MCF 10A (cell line): Measurements from ENCODE around the gene EEF1AKMT2. TPM values are rescaled to one million over a fixed set of nuclear protein-coding genes. Genes with fewer than 3 reads are reported as not detected.

Experiments
- BruUV-seq: library from RNA; stranded (reverse); fragments of 400-500 nt; replicated peaks from 2 replicates; lab custom pipeline; 2021; lab: Mats Ljungman, UMichigan
- CTCF ChIA-PET: fragments of 300-600 bp; sonication (Branson Sonifier 250); formaldehyde crosslinking; extraction: SDS; loops from one replicate; lab custom pipeline; 2021; ENCODE audit warnings: antibody characterized with exemption, inconsistent platforms; lab: Yijun Ruan, JAX
- POLR2A ChIA-PET: fragments of 300-600, 350-650 bp; sonication (Branson Sonifier 250); formaldehyde crosslinking; extraction: SDS; loops from one replicate; lab custom pipeline; 2020; ENCODE audit warnings: antibody characterized with exemption, inconsistent platforms; lab: Yijun Ruan, JAX
- DNase-seq: peaks from one replicate; pipeline ENCODE4 v3.0.0-alpha.2; 2018; ENCODE audit not compliant: unreplicated experiment
- H3K27ac Mint-ChIP-seq: one replicate; pipeline ENCODE4 v1.8.0; 2022; ENCODE audit warnings: mild to moderate bottlenecking, low read depth, mixed read lengths; ENCODE audit not compliant: unreplicated experiment
- H3K27me3 Mint-ChIP-seq: one replicate; pipeline ENCODE4 v1.8.0; 2022; ENCODE audit warnings: mixed read lengths; ENCODE audit not compliant: insufficient read depth, unreplicated experiment
- H3K36me3 Mint-ChIP-seq: one replicate; pipeline ENCODE4 v1.8.0; 2022; ENCODE audit warnings: mild to moderate bottlenecking, moderate library complexity, mixed read lengths; ENCODE audit not compliant: insufficient read depth, unreplicated experiment
- H3K4me1 Mint-ChIP-seq: one replicate; pipeline ENCODE4 v1.8.0; 2022; ENCODE audit warnings: mixed read lengths; ENCODE audit not compliant: insufficient read depth, unreplicated experiment
- H3K4me3 Mint-ChIP-seq: one replicate; pipeline ENCODE4 v1.8.0; 2022; ENCODE audit warnings: mild to moderate bottlenecking, moderate library complexity, mixed read lengths; ENCODE audit not compliant: unreplicated experiment
- H3K9me3 Mint-ChIP-seq: one replicate; pipeline ENCODE4 v1.8.0; 2022; ENCODE audit warnings: mixed read lengths; ENCODE audit not compliant: unreplicated experiment
- intact Hi-C: fragments of 100-400 bp; cut with micrococcal nuclease; formaldehyde crosslinking; loops from 2 replicates; pipeline ENCODE4 v1.14.1; 2022
- total RNA-seq: library from RNA; stranded (reverse); gene quantifications from 2 replicates; pipeline ENCODE4 v1.2.3, GENCODE V29; 2022
- TF ChIP-seq, protein P1 (sequence below): fragments of 200-600 bp; IDR thresholded peaks from one replicate; pipeline ENCODE4 v1.8.0; 2022; ENCODE audit warnings: antibody characterized with exemption, mild to moderate bottlenecking; ENCODE audit not compliant: unreplicated experiment

Gene EEF1AKMT2
- total RNA-seq, 1 experiment from 2014 or later: 17.5 TPM

DNA sequence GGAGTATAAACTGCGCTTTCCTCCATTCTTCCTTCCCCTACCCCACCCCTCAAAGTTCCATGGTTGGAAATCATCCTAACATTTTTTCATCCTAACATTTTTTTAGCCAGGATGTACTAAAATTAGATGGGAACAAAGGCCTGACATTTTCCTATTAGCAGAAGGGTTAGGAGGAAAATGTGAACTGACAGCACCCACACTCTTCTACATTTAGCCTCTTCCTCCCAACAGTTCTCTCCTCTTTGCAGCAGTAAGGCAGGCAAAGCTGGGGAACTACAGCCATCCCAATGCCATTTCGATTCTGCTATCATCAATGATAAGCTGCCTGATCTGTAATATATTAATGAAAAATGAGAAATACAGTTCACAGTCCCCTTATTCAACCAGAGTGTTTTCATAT, 36.1 kb downstream of the EEF1AKMT2 start:
- no peaks in the 10 kb centered on the region for H3K9me3 Mint-ChIP-seq
- DNase-seq: no peak
- no peak overlapping the region for H3K27ac Mint-ChIP-seq

DNA sequence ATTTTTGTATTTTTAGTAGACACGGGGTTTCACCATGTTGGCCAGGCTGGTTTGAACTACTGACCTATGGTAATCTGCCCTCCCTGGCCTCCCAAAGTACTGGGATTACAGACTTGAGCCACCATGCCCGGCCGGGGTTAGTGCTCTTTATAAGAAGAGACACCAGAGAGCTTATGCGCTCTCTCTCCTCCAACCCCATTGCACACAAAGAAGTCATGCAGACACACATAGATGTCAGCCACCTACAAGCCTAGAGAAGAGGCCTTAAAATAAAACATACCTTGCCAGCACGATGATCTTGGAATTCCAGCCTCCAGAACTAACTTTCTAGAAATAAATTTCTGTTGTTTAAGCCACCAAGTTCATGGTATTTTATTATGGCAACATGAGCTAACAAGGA, 37.5 kb downstream of the EEF1AKMT2 start:
- Mint-ChIP-seq H3K27me3 (no peaks in the 10 kb centered on the region), H3K4me3 (no peak overlapping the region), H3K27ac (no peak overlapping the region), H3K9me3 (no peaks in the 10 kb centered on the region), H3K4me1 (no peaks in the 10 kb centered on the region), H3K36me3 (peaks cover 40% of the 10 kb centered on the region)
- ChIA-PET POLR2A (interaction anchor here (1.3 kb wide), 1 partner anchor 13 kb away, joined by 3 read pairs; no protein-coding TSS in a partner anchor), CTCF (interaction anchor here (2.2 kb wide), 1 partner anchor 9 kb away, joined by 11 read pairs; the partner anchor contains the start of gene FAM53B)
- TF ChIP-seq, protein P1, sequence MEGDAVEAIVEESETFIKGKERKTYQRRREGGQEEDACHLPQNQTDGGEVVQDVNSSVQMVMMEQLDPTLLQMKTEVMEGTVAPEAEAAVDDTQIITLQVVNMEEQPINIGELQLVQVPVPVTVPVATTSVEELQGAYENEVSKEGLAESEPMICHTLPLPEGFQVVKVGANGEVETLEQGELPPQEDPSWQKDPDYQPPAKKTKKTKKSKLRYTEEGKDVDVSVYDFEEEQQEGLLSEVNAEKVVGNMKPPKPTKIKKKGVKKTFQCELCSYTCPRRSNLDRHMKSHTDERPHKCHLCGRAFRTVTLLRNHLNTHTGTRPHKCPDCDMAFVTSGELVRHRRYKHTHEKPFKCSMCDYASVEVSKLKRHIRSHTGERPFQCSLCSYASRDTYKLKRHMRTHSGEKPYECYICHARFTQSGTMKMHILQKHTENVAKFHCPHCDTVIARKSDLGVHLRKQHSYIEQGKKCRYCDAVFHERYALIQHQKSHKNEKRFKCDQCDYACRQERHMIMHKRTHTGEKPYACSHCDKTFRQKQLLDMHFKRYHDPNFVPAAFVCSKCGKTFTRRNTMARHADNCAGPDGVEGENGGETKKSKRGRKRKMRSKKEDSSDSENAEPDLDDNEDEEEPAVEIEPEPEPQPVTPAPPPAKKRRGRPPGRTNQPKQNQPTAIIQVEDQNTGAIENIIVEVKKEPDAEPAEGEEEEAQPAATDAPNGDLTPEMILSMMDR: no peak
- BruUV-seq: no TSS peak
- no peak for DNase-seq
- intact Hi-C loops: no loop called here

More for the DNA sequence above, 36.1 kb downstream of the EEF1AKMT2 start:
- no peaks in the 10 kb centered on the region for H3K4me1 Mint-ChIP-seq
- ChIA-PET POLR2A (interaction anchor here (0.7 to 1.8 kb wide), 3 partner anchors 9 to 11 kb away, joined by 4 to 8 read pairs (median 6); no protein-coding TSS in a partner anchor), CTCF (interaction anchor here (2.4 kb wide), 1 partner anchor 9 kb away, joined by 13 read pairs; no protein-coding TSS in a partner anchor)
- H3K27me3 Mint-ChIP-seq: no peaks in the 10 kb centered on the region
- H3K36me3 Mint-ChIP-seq: peaks cover 44% of the 10 kb centered on the region
- H3K4me3 Mint-ChIP-seq: no peak overlapping the region
- TF ChIP-seq, protein P1: no peak
- intact Hi-C loops: no loop called here
- no TSS peak for BruUV-seq

DNA sequence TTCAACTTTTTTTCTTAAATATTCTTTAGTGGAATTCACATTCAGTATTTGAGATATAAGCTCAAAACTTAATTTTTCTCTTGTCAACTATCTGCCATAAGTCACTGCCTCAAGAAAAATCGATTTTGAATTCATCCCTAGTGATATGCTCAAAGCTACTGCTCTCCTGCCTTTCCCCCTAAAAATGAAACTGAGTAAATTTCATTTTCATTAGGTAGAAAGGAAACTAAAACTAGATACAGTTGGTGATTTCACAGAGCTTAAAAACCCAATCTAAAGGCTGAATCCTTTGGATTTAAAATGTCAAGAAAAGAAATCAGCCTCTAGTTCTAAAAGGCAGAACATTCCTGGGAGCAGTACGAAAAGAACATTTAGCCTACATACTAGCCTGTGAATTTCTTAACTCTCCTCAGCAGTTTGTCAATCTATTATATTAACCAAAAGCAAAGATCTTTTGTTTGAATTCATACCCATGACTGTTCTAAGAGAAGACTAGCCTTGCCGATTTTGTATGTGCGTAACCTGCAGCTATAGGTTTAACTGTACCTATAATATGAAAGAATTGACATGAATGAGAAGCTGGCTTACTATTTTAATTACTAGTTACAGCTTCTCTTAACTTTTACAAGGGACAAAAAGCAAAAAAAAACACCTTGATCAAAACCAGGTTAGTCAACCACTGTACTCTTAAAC, 42.6 kb downstream of the EEF1AKMT2 start:
- peaks cover 11% of the 10 kb centered on the region for H3K4me1 Mint-ChIP-seq
- H3K9me3 Mint-ChIP-seq: no peaks in the 10 kb centered on the region
- no peaks in the 10 kb centered on the region for H3K27me3 Mint-ChIP-seq
- BruUV-seq: no TSS peak
- no peak overlapping the region for H3K27ac Mint-ChIP-seq
- POLR2A ChIA-PET: interaction anchor here (0.9 to 2.2 kb wide), 5 partner anchors 13 to 53 kb away, joined by 3 to 12 read pairs (median 3); partner anchors contain the start of genes ABRAXAS2 and EEF1AKMT2
- TF ChIP-seq, protein P1: no peak
- CTCF ChIA-PET: interaction anchor here (0.6 to 5.8 kb wide), 6 partner anchors 8 to 345 kb away, joined by 3 to 42 read pairs (median 4); no protein-coding TSS in a partner anchor
- no peak overlapping the region for H3K4me3 Mint-ChIP-seq
- H3K36me3 Mint-ChIP-seq: peaks cover 44% of the 10 kb centered on the region
- DNase-seq: no peak
- intact Hi-C loops: no loop called here

DNA sequence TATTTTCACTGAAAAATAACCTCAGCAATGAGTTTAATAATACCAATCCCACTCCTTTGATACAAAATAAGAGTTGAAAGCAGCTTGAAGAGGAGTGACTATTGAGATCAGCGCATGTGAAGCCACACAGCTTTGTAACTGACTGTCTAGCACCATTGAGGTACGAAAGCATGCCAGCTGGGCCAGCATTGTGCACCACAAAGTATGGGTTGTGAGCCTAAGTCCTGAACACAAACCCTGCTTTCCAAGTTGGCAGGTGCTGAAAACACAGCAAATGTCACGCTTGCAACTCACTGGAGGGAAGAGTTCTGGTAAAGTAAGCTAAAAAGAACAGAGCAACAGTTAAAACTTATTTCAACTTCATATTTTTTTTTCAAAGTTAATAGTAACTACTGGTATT, 43.5 kb downstream of the EEF1AKMT2 start:
- intact Hi-C loops: no loop called here
- TF ChIP-seq, protein P1: no peak
- Mint-ChIP-seq H3K36me3 (peaks cover 44% of the 10 kb centered on the region), H3K4me3 (no peak overlapping the region), H3K4me1 (peaks cover 11% of the 10 kb centered on the region), H3K9me3 (no peaks in the 10 kb centered on the region), H3K27me3 (no peaks in the 10 kb centered on the region), H3K27ac (no peak overlapping the region)
- CTCF ChIA-PET: interaction anchor here (0.6 to 5.8 kb wide), 9 partner anchors 9 to 1718 kb away, joined by 3 to 42 read pairs (median 5); no protein-coding TSS in a partner anchor
- no peak for DNase-seq
- BruUV-seq: no TSS peak
- POLR2A ChIA-PET: interaction anchor here (0.7 to 2.2 kb wide), 6 partner anchors 11 to 111 kb away, joined by 3 to 12 read pairs (median 3); partner anchors contain the start of gene ABRAXAS2
